Mucosa of rectum (tissue), 2 donors: Measurements from ENCODE around the gene IMPACT.

ENCODE experiments used
- H3K27ac ChIP-seq, 2 donors: one replicate each; pipeline ENCODE4 v1.7.0; 2013; ENCODE audit warnings: inconsistent platforms in 2 of 2, low read depth in 2 of 2, low read length in 2 of 2
- H3K27me3 ChIP-seq, 2 donors: one replicate each; pipeline ENCODE4 v1.7.0; 2013; ENCODE audit warnings: low read length in 2 of 2; ENCODE audit not compliant: control insufficient read depth in 2 of 2, insufficient read depth in 2 of 2
- H3K36me3 ChIP-seq, 2 donors: one replicate each; pipeline ENCODE4 v1.7.0; 2013; ENCODE audit warnings: low read length in 2 of 2; ENCODE audit not compliant: control insufficient read depth in 2 of 2, insufficient read depth in 2 of 2
- H3K4me1 ChIP-seq, 2 donors: one replicate each; pipeline ENCODE4 v1.7.0; 2013; ENCODE audit warnings: low read length in 2 of 2, mild to moderate bottlenecking in 1 of 2; ENCODE audit not compliant: control insufficient read depth in 2 of 2, insufficient read depth in 2 of 2
- H3K4me3 ChIP-seq, 2 donors: one replicate each; pipeline ENCODE4 v1.7.0; 2013; ENCODE audit warnings: low read length in 2 of 2
- H3K9ac ChIP-seq, 2 donors: one replicate each; pipeline ENCODE4 v1.7.0; 2013; ENCODE audit warnings: low read length in 2 of 2, low read depth in 1 of 2, mild to moderate bottlenecking in 1 of 2
- H3K9me3 ChIP-seq, 2 donors: one replicate each; pipeline ENCODE4 v1.7.0; 2013; ENCODE audit warnings: low read length in 2 of 2; ENCODE audit not compliant: control insufficient read depth in 2 of 2
- donor health status: healthy.
- donor health status: Normal muscosa, but diverticular disease.

Gene IMPACT

GRCh38 chr18:24420551-24420950 lies 5.9 kb upstream of the IMPACT start:
- no peaks in the 10 kb centered on the region for H3K36me3 ChIP-seq
- H3K9me3 ChIP-seq, result peaks cover 0 to 5% of the 10 kb centered on the region in 2 donors
- H3K27ac ChIP-seq, result no peak overlapping the region
- H3K4me1 ChIP-seq, result no peaks in the 10 kb centered on the region
- no peak overlapping the region for H3K9ac ChIP-seq
- peaks cover 13 to 20% of the 10 kb centered on the region in 2 donors for H3K27me3 ChIP-seq
- H3K4me3 ChIP-seq, result no peak overlapping the region

DNA sequence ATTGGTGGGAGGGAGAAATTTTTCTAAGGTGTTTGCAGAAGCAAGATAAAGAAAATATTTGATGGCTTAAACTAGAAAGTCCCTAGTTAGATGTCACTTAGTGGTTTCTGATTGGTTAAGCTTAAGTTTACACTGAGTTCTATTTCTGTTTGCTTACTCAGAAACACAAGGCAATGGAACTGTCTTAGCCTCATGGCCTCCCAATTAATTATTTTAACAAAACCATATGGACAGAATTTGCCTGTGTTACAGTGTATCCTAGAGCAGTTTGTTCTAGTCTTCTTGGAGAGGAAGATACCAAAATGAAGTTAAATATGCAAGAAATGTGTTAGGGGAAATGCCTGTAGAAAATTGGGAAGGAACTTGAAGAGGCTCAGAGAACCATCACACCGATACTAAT lies 4.6 kb upstream of the IMPACT start:
- Histone ChIP-seq H3K4me3 (no peak overlapping the region), H3K36me3 (no peaks in the 10 kb centered on the region), H3K4me1 (no peaks in the 10 kb centered on the region), H3K27ac (no peak overlapping the region), H3K27me3 (peaks cover 13 to 20% of the 10 kb centered on the region in 2 donors), H3K9me3 (peaks cover 0 to 6% of the 10 kb centered on the region in 2 donors), H3K9ac (no peak overlapping the region)

GRCh38 chr18:24426073-24426397 lies 435 bp upstream of the IMPACT start:
- peaks cover 9 to 13% of the 10 kb centered on the region in 2 donors for H3K27me3 ChIP-seq
- peak overlapping the region; percentile 87 to 92 for H3K4me3 ChIP-seq
- H3K9ac ChIP-seq, result peak overlapping the region in 1 of 2 donors; percentile 89
- peaks cover 2 to 8% of the 10 kb centered on the region in 2 donors for H3K4me1 ChIP-seq
- H3K9me3 ChIP-seq, result peaks cover 0 to 6% of the 10 kb centered on the region in 2 donors
- peaks cover 0 to 3% of the 10 kb centered on the region in 2 donors for H3K36me3 ChIP-seq
- H3K27ac ChIP-seq, result peak overlapping the region; percentile 67 to 74

- Histone ChIP-seq H3K27ac (no peak overlapping the region), H3K4me3 (peak overlapping the region; percentile 87 to 92), H3K9ac (no peak overlapping the region), H3K9me3 (peaks cover 0 to 6% of the 10 kb centered on the region in 2 donors), H3K36me3 (peaks cover 0 to 3% of the 10 kb centered on the region in 2 donors), H3K4me1 (peaks cover 2 to 8% of the 10 kb centered on the region in 2 donors), H3K27me3 (peaks cover 9 to 10% of the 10 kb centered on the region in 2 donors)
Observed at GRCh38 chr18:24427484-24427883, 1.0 kb downstream of the IMPACT start.

- Histone ChIP-seq H3K4me1 (peaks cover 2 to 8% of the 10 kb centered on the region in 2 donors), H3K27ac (no peak overlapping the region), H3K9ac (no peak overlapping the region), H3K36me3 (peaks cover 0 to 3% of the 10 kb centered on the region in 2 donors), H3K9me3 (peaks cover 0 to 6% of the 10 kb centered on the region in 2 donors), H3K27me3 (peaks cover 3 to 4% of the 10 kb centered on the region in 2 donors), H3K4me3 (no peak overlapping the region)
Observed at GRCh38 chr18:24428709-24429108, 2.2 kb downstream of the IMPACT start.

DNA sequence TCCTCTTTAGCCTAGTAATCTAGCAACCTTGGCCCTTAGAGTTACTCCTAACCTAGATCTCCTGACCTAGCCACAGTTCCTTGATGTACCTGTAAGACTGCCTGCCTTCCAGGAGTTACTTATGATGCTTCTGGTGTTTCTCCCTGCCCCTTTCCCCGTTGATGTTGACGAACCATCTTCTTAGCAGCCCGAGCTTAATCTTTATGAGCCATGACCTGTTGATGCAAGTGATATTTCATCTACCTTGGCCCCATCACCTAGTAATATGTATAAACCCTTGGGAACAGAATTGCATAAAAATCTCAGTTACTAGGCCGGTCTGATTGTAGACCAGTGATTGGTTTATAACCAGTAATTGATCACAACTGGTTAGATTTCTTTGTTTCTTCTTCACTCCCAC lies 2.7 kb downstream of the IMPACT start:
- Histone ChIP-seq H3K36me3 (peaks cover 0 to 3% of the 10 kb centered on the region in 2 donors), H3K27ac (no peak overlapping the region), H3K4me1 (peaks cover 2 to 8% of the 10 kb centered on the region in 2 donors), H3K9me3 (peaks cover 0 to 6% of the 10 kb centered on the region in 2 donors), H3K4me3 (no peak overlapping the region), H3K27me3 (no peaks in the 10 kb centered on the region), H3K9ac (no peak overlapping the region)

- Histone ChIP-seq H3K9me3 (no peaks in the 10 kb centered on the region), H3K27ac (no peak overlapping the region), H3K27me3 (no peaks in the 10 kb centered on the region), H3K4me1 (peaks cover 0 to 2% of the 10 kb centered on the region in 2 donors), H3K4me3 (no peak overlapping the region), H3K9ac (no peak overlapping the region), H3K36me3 (peaks cover 0 to 3% of the 10 kb centered on the region in 2 donors)
Observed at GRCh38 chr18:24432618-24433017, 6.1 kb downstream of the IMPACT start.

GRCh38 chr18:24436939-24437338 lies 10.5 kb downstream of the IMPACT start:
- H3K9ac ChIP-seq, result no peak overlapping the region
- H3K27me3 ChIP-seq, result no peaks in the 10 kb centered on the region
- no peak overlapping the region for H3K4me3 ChIP-seq
- no peaks in the 10 kb centered on the region for H3K9me3 ChIP-seq
- no peak overlapping the region for H3K27ac ChIP-seq
- no peaks in the 10 kb centered on the region for H3K4me1 ChIP-seq
- peaks cover 5 to 11% of the 10 kb centered on the region in 2 donors for H3K36me3 ChIP-seq

GRCh38 chr18:24443870-24444269 lies 17.4 kb downstream of the IMPACT start:
- peaks cover 10 to 26% of the 10 kb centered on the region in 2 donors for H3K36me3 ChIP-seq
- H3K9me3 ChIP-seq, result no peaks in the 10 kb centered on the region

GRCh38 chr18:24446453-24446852 lies 20.0 kb downstream of the IMPACT start:
- no peak overlapping the region for H3K4me3 ChIP-seq
- no peaks in the 10 kb centered on the region for H3K27me3 ChIP-seq
- no peak overlapping the region for H3K27ac ChIP-seq
- H3K36me3 ChIP-seq, result peaks cover 18 to 33% of the 10 kb centered on the region in 2 donors
- no peaks in the 10 kb centered on the region for H3K9me3 ChIP-seq
- H3K4me1 ChIP-seq, result peaks cover 0 to 5% of the 10 kb centered on the region in 2 donors
- H3K9ac ChIP-seq, result no peak overlapping the region

More at GRCh38 chr18:24443870-24444269, 17.4 kb downstream of the IMPACT start:
- Histone ChIP-seq H3K4me1 (peaks cover 0 to 5% of the 10 kb centered on the region in 2 donors), H3K4me3 (no peak overlapping the region), H3K27ac (no peak overlapping the region), H3K9ac (no peak overlapping the region), H3K27me3 (no peaks in the 10 kb centered on the region)
